Muscle of leg (tissue), 11 donors: ENCODE measurements around the gene CAPS. TPM values are rescaled to one million over a fixed set of nuclear protein-coding genes. Genes with fewer than 3 reads are reported as not detected.
"Not testable (repeated sequence)": the region's sequence is repeated elsewhere in the genome, so short reads cannot be mapped to it uniquely, and the experiment has no call there.

Experiments
- DNase-seq: peaks from one replicate; pipeline ENCODE4 v3.0.0; 2013
- H3K27ac ChIP-seq: one replicate; pipeline ENCODE4 v1.5.1; 2013; ENCODE audit warnings: mild to moderate bottlenecking, low read length, control low read depth
- H3K27me3 ChIP-seq: one replicate; pipeline ENCODE4 v1.6.1; 2013; ENCODE audit warnings: low read length; ENCODE audit not compliant: control insufficient read depth, insufficient read depth
- H3K36me3 ChIP-seq: one replicate; pipeline ENCODE4 v1.6.1; 2013; ENCODE audit warnings: low read length; ENCODE audit not compliant: control insufficient read depth, insufficient read depth
- H3K4me1 ChIP-seq: one replicate; pipeline ENCODE4 v1.6.1; 2013; ENCODE audit warnings: low read length; ENCODE audit not compliant: control insufficient read depth, insufficient read depth
- H3K4me3 ChIP-seq: one replicate; pipeline ENCODE4 v1.5.1; 2013; ENCODE audit warnings: low read length, control low read depth
- H3K9me3 ChIP-seq: replicated peaks from 2 replicates; pipeline ENCODE4 v1.6.1; 2013; ENCODE audit warnings: low read depth, low read length; ENCODE audit not compliant: control insufficient read depth
- WGBS: methylation state at CpG from one replicate; pipeline ENCODE4 v1.1.5; 2013; ENCODE audit warnings: missing lambda C conversion rate; ENCODE audit not compliant: insufficient coverage; 5-methylcytosine and 5-hydroxymethylcytosine counted together
- polyA plus RNA-seq, 8 donors: library from polyadenylated mRNA; unstranded; fragments of 120-200 nt; gene quantifications; one replicate each; pipeline versions ENCODE4 v1.2.1 to v1.2.3, GENCODE V29; 2013; ENCODE audit warnings: inconsistent platforms in 1 of 8, low replicate concordance in 1 of 8; ENCODE audit not compliant: insufficient read length in 8 of 8, insufficient read depth in 1 of 8
- total RNA-seq: library from RNA; stranded (reverse); fragments of 120-200 nt; gene quantifications from one replicate; pipeline ENCODE4 v1.2.4, GENCODE V29; 2013

Gene CAPS
- total and polyA plus RNA-seq, 9 donors = 3.9 to 10.1 (median 6.3) TPM

DNA sequence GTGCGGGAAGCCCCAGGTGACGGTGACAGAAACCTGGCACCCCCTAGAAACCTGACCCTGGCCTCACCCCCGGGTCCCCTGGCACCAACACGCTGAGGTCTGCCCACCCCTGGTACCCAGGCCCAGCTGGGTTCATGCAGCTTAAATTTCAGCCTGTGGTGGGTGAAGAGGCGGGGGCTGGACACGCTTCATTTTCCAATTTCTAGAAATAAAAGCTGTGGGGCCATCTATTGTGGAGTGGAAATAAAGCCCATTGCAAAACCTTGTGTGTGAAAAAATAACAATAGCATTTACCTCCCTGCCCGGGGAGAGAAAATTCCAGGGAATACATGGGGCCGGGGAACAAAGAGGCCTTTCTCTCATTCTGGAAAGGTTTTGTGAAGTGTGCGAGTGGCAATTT lies 36.2 kb upstream of the CAPS start:
- H3K36me3 ChIP-seq = no peaks in the 10 kb centered on the region
- H3K4me1 ChIP-seq = peaks cover 45% of the 10 kb centered on the region
- no peak overlapping the region for H3K4me3 ChIP-seq
- H3K9me3 ChIP-seq = no peaks in the 10 kb centered on the region
- DNase-seq = no peak
- WGBS = 92% methylated on average over 2 of the region's 9 CpGs
- peaks cover 22% of the 10 kb centered on the region for H3K27me3 ChIP-seq
- H3K27ac ChIP-seq = no peak overlapping the region

DNA sequence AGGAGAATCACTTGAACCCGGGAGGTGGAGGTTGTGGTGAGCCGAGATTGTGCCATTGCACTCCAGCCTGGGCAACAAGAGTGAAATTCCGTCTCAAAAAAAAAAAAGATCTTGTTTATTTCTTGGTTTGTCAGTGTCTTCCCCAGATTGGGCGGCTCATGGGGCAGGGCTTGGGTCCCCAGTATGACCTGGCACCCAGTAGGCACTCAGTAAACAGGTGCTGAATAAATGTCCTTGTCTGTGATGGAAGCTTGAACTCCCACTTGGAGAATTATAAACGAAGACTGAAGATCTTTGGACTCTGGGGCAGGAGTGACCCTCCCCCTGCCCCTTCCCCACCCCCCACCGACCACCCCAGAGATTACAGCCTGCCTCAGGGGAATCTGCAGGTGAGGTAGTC lies 33.9 kb upstream of the CAPS start:
- Histone ChIP-seq H3K36me3 (no peaks in the 10 kb centered on the region), H3K27me3 (peaks cover 22% of the 10 kb centered on the region)
- 53% methylated on average over 2 of the region's 6 CpGs for WGBS

DNA sequence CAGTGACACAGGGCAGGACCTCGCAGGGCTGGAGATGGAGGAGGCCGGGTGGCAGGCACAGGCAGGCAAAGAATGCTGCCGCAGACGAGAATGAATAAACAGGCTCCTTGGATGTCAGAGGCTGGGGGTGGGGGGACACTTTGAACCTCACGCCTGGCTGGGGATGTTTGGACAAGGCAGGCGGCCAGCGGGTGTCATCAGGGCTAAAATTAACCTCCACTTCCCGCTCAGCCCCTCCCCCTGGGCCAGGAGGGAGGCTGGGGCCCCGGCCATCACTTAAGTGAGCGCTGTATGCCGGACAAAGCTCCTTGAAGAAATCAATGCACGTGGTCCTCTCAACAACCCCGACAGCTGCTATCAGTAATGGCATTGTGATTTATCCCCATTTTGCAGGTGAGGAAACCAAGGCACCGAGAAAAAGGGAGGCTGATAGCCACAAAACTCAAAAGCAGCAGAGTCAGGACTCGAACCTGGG lies 33.4 kb upstream of the CAPS start:
- H3K4me1 ChIP-seq = peaks cover 45% of the 10 kb centered on the region
- DNase-seq = peak; percentile 89
- H3K27me3 ChIP-seq = peaks cover 22% of the 10 kb centered on the region
- H3K36me3 ChIP-seq = no peaks in the 10 kb centered on the region
- H3K27ac ChIP-seq = no peak overlapping the region
- H3K4me3 ChIP-seq = no peak overlapping the region
- no peaks in the 10 kb centered on the region for H3K9me3 ChIP-seq
- 13% methylated on average over 9 of the region's 15 CpGs for WGBS

More for the DNA sequence above, 33.9 kb upstream of the CAPS start:
- Histone ChIP-seq H3K4me1 (peaks cover 45% of the 10 kb centered on the region), H3K4me3 (no peak overlapping the region), H3K9me3 (no peaks in the 10 kb centered on the region), H3K27ac (no peak overlapping the region)
- no peak for DNase-seq

DNA sequence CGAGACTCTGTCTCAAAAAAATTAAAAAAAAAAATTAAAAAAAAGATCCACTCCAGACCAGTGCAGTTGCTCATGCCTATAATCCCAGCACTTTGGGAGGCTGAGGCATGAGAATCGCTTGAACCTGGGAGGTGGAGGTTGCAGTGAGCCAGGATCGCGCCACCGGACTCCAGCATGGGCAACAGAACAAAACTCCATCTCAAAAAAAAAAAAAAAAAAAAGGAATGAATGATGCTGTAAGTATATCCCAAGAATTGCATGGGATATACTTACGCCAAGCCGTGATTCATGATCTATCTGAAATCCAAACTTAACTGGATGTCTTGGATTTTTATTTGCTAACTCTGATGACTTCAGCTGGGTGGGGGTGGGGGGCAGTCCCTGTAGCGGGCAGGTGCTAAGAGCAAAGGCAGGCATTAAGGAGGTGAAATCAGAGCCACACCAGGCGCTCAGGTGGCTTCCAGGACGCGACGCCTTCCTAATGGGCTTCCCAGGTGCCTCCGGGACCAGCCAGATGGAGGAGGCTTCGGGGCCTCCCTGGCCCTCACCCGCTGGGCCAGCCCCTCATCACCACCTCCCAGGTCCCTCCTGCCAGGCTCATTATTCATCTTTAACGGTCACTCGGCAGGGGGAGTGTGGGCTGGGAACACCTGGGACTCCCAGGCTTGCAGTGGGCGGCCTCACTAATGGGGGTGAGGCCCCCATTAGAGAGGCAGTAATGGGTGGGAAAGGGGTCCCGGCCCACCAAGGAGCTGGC lies 32.3 kb upstream of the CAPS start:
- no peak overlapping the region for H3K27ac ChIP-seq
- peaks cover 22% of the 10 kb centered on the region for H3K27me3 ChIP-seq
- no peak overlapping the region for H3K4me3 ChIP-seq
- 36% methylated on average over 9 of the region's 19 CpGs for WGBS
- H3K4me1 ChIP-seq = peaks cover 37% of the 10 kb centered on the region
- H3K9me3 ChIP-seq = no peaks in the 10 kb centered on the region
- DNase-seq = no peak
- H3K36me3 ChIP-seq = no peaks in the 10 kb centered on the region

DNA sequence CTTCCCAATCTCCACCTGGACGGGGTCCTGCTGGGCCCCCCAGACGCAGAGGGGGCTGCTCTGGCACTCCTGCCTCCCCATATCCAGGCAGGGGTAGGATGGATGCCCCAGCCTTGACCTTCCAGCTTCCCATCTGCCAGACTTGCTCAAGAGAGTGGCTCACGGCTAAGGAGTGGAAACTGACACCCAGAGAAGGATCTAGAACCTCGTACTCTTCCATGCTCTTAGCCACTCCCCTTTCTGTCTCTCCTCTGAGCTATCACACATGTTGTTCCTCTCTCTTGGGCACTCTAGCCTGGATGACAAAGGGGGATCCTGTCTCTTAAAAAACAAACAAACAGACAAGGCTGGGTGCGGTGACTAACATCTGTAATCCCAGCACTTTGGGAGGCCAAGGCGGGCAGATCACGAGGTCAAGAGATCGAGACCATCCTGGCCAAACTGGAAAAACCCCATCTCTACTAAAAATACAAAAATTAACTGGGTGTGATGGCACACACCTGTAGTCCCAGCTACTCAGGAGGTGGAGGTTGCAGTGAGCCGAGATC lies 31.6 kb upstream of the CAPS start:
- Histone ChIP-seq H3K27ac (no peak overlapping the region), H3K4me3 (no peak overlapping the region), H3K27me3 (peaks cover 20% of the 10 kb centered on the region), H3K4me1 (peaks cover 30% of the 10 kb centered on the region), H3K9me3 (no peaks in the 10 kb centered on the region), H3K36me3 (no peaks in the 10 kb centered on the region)
- WGBS = 16% methylated on average over 3 of the region's 9 CpGs
- no peak for DNase-seq

DNA sequence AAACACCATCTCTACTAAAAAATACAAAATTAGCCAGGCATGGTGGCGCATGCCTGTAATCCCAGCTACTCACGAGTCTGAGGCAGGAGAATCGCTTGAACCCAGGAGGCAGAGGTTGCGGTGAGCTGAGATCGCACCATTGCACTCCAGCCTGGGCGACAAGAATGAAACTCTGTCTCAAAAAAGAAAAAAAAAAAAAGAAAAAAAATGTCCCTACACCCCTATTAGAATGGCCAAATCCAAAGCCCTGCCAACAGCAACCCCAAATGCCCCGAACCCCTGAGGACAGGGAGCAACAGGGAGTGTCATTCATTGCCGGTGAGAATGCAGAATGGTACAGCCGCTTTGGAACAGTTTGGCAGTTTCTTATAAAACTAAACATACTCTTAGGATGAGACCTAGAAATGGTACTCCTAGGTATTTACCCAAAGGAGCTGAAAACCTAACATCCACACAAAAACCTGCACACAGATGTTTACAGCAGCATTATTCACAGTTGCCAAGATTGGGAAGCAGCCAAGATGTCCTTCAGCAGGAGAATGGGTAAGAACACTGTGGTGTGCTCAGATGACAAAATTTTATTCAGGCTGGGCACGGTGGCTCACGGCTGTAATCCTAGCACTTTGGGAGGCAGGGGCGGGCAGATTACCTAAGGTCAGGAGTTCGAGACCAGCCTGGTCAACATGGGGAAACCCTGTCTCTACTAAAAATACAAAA lies 30.7 kb upstream of the CAPS start:
- 0% methylated on average over 1 of the region's 13 CpGs for WGBS
- not testable (repeated sequence) for H3K27ac ChIP-seq, H3K9me3 ChIP-seq, H3K36me3 ChIP-seq, H3K4me3 ChIP-seq
- Histone ChIP-seq H3K27me3 (peaks cover 18% of the 10 kb centered on the region), H3K4me1 (peaks cover 26% of the 10 kb centered on the region)
- DNase-seq = peak; percentile 29

DNA sequence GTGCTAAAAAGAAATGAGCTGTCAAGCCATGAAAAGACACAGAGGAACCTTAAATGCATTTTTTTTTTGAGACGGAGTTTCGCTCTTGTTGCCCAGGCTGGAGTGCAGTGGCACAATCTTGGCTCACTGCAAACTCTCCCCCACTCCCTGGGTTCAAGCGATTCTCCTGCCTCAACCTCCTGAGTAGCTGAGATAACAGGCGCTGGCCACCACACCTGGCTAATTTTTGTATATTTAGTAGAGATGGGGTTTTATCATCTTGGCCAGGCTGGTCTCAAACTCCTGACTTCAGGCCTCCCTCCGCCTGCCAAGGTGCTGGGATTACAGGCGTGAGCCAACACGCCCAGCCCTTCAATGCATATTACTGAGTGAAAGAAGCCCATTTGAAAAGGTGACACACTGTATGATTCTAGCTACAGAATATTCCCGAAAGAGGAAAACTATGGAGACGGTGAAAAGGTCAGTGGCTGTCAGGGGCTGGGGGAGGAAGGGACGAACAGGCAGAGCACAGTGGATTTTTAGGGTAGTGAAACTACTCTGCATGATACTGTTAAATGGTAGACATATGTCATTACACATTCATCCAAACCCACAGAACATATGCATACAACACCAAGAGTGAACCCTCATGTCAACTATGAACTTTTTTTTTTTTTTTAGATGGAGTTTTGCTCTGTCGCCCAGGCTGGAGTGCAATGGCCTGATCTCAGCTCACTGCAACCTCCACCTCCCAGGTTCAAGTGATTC lies 29.8 kb upstream of the CAPS start:
- no CpG with 5 or more reads among the region's 11 CpGs for WGBS
- H3K4me3 ChIP-seq, DNase-seq, H3K27ac ChIP-seq, H3K36me3 ChIP-seq, H3K9me3 ChIP-seq: not testable (repeated sequence)
- H3K27me3 ChIP-seq = peaks cover 13% of the 10 kb centered on the region
- peaks cover 21% of the 10 kb centered on the region for H3K4me1 ChIP-seq

DNA sequence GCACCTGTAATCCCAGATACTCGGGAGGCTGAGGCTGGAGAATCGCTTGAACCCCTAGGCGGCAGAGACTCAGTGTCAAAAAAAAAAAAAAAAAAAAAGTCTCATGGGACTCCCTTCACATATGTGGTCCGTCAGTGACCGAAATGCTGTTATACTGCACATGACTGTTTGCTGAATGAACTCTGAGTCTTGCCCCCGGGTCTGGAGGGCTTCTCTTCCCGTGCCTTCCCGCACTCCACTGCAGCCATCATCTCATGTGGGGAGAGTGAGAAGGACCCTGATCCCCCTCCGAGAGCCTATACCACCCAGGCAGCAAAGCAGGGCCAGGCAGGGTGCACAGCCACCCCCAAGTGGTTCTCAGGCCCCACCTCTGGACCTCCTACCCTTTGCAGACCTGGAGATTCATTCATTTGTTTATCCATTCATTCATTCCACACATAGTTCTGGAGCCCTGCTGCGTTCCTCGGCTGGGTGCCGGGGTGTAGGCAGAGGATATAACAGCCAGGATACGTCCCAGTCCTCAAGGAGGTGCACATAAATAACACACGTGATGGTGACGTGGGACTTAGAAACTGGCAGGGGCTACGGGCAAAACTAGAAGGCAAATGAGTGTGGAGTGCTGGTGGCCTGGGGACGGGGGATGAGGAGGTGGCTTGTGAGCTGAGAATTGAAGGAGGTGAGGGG lies 24.6 kb upstream of the CAPS start:
- no peak overlapping the region for H3K4me3 ChIP-seq
- H3K9me3 ChIP-seq = no peaks in the 10 kb centered on the region
- no peak for DNase-seq
- peaks cover 30% of the 10 kb centered on the region for H3K4me1 ChIP-seq
- 41% methylated on average over 12 of the region's 17 CpGs for WGBS
- H3K27ac ChIP-seq = no peak overlapping the region
- H3K36me3 ChIP-seq = peaks cover 5% of the 10 kb centered on the region
- peaks cover 21% of the 10 kb centered on the region for H3K27me3 ChIP-seq

DNA sequence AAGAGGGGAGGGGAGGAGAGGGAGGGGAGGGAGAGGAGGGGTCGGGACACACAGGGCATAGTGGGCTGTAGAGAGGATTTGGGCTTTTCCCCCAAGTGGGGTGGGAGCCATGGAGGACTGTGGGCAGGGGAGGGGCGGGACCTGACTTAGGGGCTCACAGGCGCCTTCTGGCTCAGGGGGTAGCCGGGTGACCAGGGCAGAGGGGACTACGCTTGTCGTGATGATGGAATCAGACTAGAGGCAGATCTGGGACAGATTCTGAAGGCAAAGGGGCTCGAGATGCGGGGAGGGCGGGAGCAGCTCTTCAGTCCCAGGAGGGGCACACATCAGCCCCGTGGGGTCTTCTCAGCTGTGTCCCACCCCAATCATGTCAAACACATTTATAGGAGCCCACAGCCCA lies 24.0 kb upstream of the CAPS start:
- H3K4me3 ChIP-seq = no peak overlapping the region
- WGBS = 45% methylated on average over 5 of the region's 10 CpGs

More for the DNA sequence above, 24.0 kb upstream of the CAPS start:
- Histone ChIP-seq H3K36me3 (peaks cover 11% of the 10 kb centered on the region), H3K4me1 (peaks cover 36% of the 10 kb centered on the region), H3K27me3 (peaks cover 21% of the 10 kb centered on the region), H3K27ac (no peak overlapping the region), H3K9me3 (no peaks in the 10 kb centered on the region)
- no peak for DNase-seq
